Activated B cell treated with CpG ODN at 0.5 μM for 24 hours (primary cell): ENCODE data around the gene ZDHHC8. TPM values are rescaled to one million over a fixed set of nuclear protein-coding genes. Genes with fewer than 3 reads are reported as not detected.
A peak's percentile ranks its signal among the peaks of the same experiment; 100 is the strongest.

Experiments used
- ATAC-seq: fragments of 200-7000 bp; cut with Tn5 transposase; one replicate; pipeline ENCODE4 v1.10.0; 2021; ENCODE audit warnings: low read depth, mild to moderate bottlenecking, moderate library complexity
- CTCF ChIA-PET: fragments of 350-600 bp; sonication (Branson Sonifier 250); formaldehyde crosslinking; loops from one replicate; lab custom pipeline; 2021; ENCODE audit warnings: antibody characterized with exemption; lab: Charles Lee
- POLR2A ChIA-PET: fragments of 350-600 bp; sonication (Branson Sonifier 250); formaldehyde crosslinking; loops from one replicate; lab custom pipeline; 2021; ENCODE audit warnings: antibody characterized with exemption; lab: Charles Lee
- DNase-seq: peaks from one replicate; pipeline ENCODE4 v3.0.0; 2022
- H3K27ac Mint-ChIP-seq: one replicate; pipeline ENCODE4 v1.8.0; 2020; ENCODE audit warnings: mixed read lengths
- H3K27me3 Mint-ChIP-seq: one replicate; pipeline ENCODE4 v1.8.0; 2021; ENCODE audit warnings: mixed read lengths
- H3K36me3 Mint-ChIP-seq: one replicate; pipeline ENCODE4 v1.8.0; 2021; ENCODE audit warnings: low read depth, mixed read lengths
- H3K4me1 Mint-ChIP-seq: one replicate; pipeline ENCODE4 v1.8.0; 2021; ENCODE audit warnings: mixed read lengths
- H3K4me3 Mint-ChIP-seq: one replicate; pipeline ENCODE4 v1.8.0; 2020; ENCODE audit warnings: mild to moderate bottlenecking, mixed read lengths
- H3K9me3 Mint-ChIP-seq: one replicate; pipeline ENCODE4 v1.8.0; 2020; ENCODE audit warnings: mixed read lengths
- intact Hi-C: fragments of 100-400 bp; cut with micrococcal nuclease; formaldehyde crosslinking; loops from one replicate; pipeline ENCODE4 v1.15.1; 2024
- total RNA-seq: library from RNA; stranded (reverse); gene quantifications from 2 replicates; pipeline ENCODE4 v1.2.3, GENCODE V29; 2022
- TF ChIP-seq, protein P1 (sequence below): fragments of 200-600 bp; IDR thresholded peaks from one replicate; pipeline ENCODE4 v1.8.0; 2022; ENCODE audit warnings: antibody characterized with exemption, mild to moderate bottlenecking

Gene ZDHHC8
- total RNA-seq, 1 donor from 2014 or later = 65.6 TPM

DNA sequence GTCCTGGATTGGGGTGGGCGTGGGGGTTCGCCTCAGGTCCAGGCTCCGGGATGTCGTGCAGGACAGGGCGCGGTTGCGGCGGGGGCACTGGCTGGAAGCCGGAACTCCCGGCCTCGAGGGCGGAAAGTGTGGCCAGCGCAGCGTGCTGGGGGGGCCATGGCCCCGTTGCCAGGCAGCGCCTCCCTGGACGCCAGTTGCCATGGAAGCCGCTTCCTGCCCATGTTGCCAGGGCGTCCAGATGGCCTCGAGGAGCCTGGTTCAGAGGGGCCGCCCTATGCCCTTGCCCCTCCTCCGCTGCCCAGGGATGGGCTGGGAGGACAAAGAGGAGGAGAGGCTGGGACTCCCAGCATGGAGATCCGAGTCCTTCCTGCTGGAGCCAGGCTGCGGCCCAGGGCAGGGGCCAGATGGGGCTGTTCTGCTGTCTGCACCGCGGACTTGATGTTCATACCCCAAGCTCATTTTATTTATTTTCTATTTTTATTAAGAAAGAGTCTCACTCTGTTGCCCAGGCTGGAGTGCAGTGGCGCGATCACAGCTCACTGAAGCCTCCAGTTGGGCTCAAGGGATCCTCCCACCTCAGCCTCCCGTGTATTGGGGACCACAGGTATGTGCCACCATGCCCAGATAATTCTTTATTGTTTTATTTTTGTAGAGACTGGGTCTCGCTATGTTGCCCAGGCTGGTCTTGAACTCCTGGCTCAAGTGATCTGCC is 23.9 kb downstream of the ZDHHC8 start:
- POLR2A ChIA-PET = no interaction called here

DNA sequence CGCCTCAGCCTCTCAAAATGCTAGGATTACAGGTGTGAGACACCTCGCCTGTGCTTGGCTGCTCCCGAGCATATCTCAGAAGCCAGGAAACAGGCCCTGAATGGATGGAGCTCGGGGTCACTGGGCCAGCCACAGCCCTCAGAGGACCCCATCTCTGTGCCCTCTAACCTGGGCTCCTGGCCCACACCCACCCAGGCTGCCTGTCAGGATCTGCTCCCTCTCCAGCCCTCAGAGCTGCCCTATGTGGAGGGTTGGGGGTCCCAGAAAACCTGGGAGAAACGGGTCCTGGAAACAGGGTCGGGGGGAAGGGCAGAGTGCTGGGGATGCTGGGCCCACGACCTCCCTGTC is 24.4 kb downstream of the ZDHHC8 start:
- ChIA-PET POLR2A (no interaction called here), CTCF (interaction anchor here (1.6 kb wide), 1 partner anchor 82 kb away, joined by 13 read pairs; no protein-coding TSS in a partner anchor)
- Mint-ChIP-seq H3K4me1 (no peaks in the 10 kb centered on the region), H3K27ac (no peak overlapping the region), H3K27me3 (peaks cover 16% of the 10 kb centered on the region), H3K9me3 (no peaks in the 10 kb centered on the region), H3K4me3 (no peak overlapping the region), H3K36me3 (no peaks in the 10 kb centered on the region)
- DNase-seq (no peak), ATAC-seq (no peak)
- TF ChIP-seq, protein P1, sequence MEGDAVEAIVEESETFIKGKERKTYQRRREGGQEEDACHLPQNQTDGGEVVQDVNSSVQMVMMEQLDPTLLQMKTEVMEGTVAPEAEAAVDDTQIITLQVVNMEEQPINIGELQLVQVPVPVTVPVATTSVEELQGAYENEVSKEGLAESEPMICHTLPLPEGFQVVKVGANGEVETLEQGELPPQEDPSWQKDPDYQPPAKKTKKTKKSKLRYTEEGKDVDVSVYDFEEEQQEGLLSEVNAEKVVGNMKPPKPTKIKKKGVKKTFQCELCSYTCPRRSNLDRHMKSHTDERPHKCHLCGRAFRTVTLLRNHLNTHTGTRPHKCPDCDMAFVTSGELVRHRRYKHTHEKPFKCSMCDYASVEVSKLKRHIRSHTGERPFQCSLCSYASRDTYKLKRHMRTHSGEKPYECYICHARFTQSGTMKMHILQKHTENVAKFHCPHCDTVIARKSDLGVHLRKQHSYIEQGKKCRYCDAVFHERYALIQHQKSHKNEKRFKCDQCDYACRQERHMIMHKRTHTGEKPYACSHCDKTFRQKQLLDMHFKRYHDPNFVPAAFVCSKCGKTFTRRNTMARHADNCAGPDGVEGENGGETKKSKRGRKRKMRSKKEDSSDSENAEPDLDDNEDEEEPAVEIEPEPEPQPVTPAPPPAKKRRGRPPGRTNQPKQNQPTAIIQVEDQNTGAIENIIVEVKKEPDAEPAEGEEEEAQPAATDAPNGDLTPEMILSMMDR = no peak
- intact Hi-C loops = no loop called here

More for the DNA sequence above, 23.9 kb downstream of the ZDHHC8 start:
- ATAC-seq (no peak), DNase-seq (no peak)
- intact Hi-C loops = no loop called here
- Mint-ChIP-seq H3K4me1 (no peaks in the 10 kb centered on the region), H3K9me3 (no peaks in the 10 kb centered on the region), H3K27ac (no peak overlapping the region), H3K27me3 (peaks cover 16% of the 10 kb centered on the region), H3K36me3 (no peaks in the 10 kb centered on the region), H3K4me3 (no peak overlapping the region)
- TF ChIP-seq, protein P1 = no peak
- CTCF ChIA-PET = no interaction called here

DNA sequence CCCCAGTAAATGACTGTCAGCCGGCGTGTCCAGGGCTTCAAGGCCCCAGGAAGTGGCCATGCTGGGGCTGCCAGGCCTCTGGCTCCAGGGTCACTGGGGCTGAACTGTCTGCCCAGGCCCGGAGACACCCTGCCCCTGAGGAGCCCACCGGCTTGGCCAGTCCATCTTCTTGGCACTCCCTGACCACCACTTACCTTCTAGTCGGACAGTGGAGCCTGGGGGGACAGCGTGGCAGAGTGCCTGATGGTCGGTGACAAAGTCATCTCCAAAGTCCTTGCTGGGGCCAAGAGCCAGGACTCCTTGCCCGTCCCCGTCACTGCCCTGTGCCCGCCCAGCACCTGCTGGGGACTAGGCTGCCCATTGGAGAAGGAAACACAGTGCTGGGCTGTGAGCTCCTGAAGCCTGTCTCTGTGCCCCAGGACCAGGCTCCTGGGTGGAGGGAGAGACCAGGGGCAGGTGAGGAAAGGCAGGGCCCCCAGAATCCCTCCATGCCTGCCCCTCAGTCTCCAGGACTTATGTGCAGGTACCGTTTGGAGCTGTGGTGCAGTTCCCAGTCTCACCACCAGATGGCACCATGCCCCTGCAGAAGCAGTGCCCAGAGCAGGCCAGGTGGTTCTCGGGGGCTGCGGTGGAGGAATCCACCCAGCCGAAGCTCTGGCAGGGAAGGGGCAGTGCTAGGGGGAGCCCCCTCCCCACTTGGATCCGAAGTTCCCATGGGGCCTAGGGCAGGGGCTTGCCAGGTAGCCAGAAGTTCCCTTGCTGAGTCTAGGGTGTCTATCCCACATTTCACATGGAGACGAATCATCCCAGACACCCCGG is 25.2 kb downstream of the ZDHHC8 start:
- DNase-seq = peak; percentile 88
- CTCF ChIA-PET = interaction anchor here (0.8 to 1.7 kb wide), 12 partner anchors 14 to 300 kb away, joined by 3 to 18 read pairs (median 4); no protein-coding TSS in a partner anchor
- Mint-ChIP-seq H3K4me3 (no peak overlapping the region), H3K9me3 (no peaks in the 10 kb centered on the region), H3K27me3 (peaks cover 16% of the 10 kb centered on the region), H3K27ac (no peak overlapping the region), H3K36me3 (no peaks in the 10 kb centered on the region), H3K4me1 (no peaks in the 10 kb centered on the region)
- peak; percentile 96 for ATAC-seq
- TF ChIP-seq, protein P1 = peak; percentile 75
- intact Hi-C loops = loop anchor here (1.0 kb wide), 3 partner anchors 81 to 299 kb away; partner anchors contain the start of gene RTN4R
- POLR2A ChIA-PET = interaction anchor here (0.6 kb wide), 1 partner anchor 1064 kb away, joined by 9 read pairs; no protein-coding TSS in a partner anchor

DNA sequence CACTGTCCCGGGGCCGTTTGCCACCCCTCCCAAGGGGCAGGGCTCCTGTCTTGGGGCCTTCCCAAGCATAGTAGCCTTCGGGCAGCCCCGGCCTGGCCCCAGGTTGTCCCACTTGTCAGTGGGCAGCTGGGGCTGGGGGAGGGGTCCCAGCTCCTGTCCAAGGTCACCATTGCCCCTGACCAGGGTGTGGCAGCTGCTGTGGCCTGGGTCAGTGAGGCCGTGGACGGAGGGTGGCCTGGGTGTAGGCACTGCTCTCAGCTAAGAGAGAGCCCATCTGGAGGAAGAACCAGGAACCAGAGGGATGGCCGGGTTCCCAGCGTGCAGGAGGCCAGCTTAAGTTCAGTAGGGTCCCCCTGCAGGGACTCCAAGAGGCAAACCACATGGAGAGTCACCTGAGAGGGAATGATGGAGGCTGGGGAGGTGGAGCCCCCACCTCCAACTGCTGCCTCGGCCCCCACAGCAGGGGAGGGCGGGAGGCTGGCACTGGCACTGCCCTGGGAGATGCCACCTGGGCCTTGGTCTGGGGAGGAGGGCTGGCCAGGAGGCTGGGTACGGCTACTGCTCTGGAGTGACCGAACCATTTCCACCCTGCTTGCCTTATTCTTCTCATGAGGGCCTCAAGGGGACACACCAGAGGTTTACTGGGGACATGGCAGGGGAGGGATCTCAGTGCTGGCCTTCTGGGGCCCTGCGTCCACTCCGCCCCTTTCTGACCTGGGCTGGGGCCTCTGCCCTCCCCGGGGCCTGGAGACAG is 26.0 kb downstream of the ZDHHC8 start:
- H3K27ac Mint-ChIP-seq = no peak overlapping the region
- DNase-seq (no peak), ATAC-seq (no peak)
- H3K4me3 Mint-ChIP-seq = no peak overlapping the region
- H3K36me3 Mint-ChIP-seq = no peaks in the 10 kb centered on the region
- ChIA-PET CTCF (interaction anchor here (0.9 to 1.7 kb wide), 11 partner anchors 14 to 299 kb away, joined by 3 to 18 read pairs (median 4); no protein-coding TSS in a partner anchor), POLR2A (interaction anchor here (0.6 kb wide), 1 partner anchor 1065 kb away, joined by 9 read pairs; no protein-coding TSS in a partner anchor)
- no peaks in the 10 kb centered on the region for H3K9me3 Mint-ChIP-seq
- intact Hi-C loops = loop anchor here (1.0 kb wide), 3 partner anchors 81 to 299 kb away; partner anchors contain the start of gene RTN4R
- H3K4me1 Mint-ChIP-seq = no peaks in the 10 kb centered on the region
- TF ChIP-seq, protein P1 = no peak
- H3K27me3 Mint-ChIP-seq = peaks cover 16% of the 10 kb centered on the region
